WTC11 (cell line): ENCODE data around the gene CLDN8.

Experiments used
- CREB1 ChIP-seq: sonication (generic); formaldehyde crosslinking; IDR thresholded peaks from 2 replicates; pipeline ENCODE4 v1.8.0; 2023; ENCODE audit warnings: mild to moderate bottlenecking, missing genetic modification reagents
- ESRRA ChIP-seq: sonication (generic); formaldehyde crosslinking; IDR thresholded peaks from 2 replicates; pipeline ENCODE4 v1.8.1; 2022; ENCODE audit warnings: mild to moderate bottlenecking, missing genetic modification reagents, borderline replicate concordance
- JAZF1 ChIP-seq: fragments of 250-450 bp; sonication (Bioruptor Pico); IDR thresholded peaks from 2 replicates; pipeline ENCODE4 v1.9.0; 2021; ENCODE audit warnings: moderate library complexity, mild to moderate bottlenecking, inconsistent platforms
- MXD4 ChIP-seq: fragments of 250-450 bp; sonication (Bioruptor Pico); IDR thresholded peaks from 2 replicates; pipeline ENCODE4 v1.8.0; 2021; ENCODE audit warnings: mild to moderate bottlenecking, moderate library complexity, borderline replicate concordance
- NR2C2 ChIP-seq: sonication (generic); formaldehyde crosslinking; IDR thresholded peaks from 2 replicates; pipeline ENCODE4 v1.8.0; 2022; ENCODE audit warnings: mild to moderate bottlenecking, missing genetic modification reagents
- SP1 ChIP-seq: sonication (generic); formaldehyde crosslinking; conservative IDR thresholded peaks from 2 replicates; pipeline ENCODE4 v1.8.1; 2022; ENCODE audit warnings: missing genetic modification reagents
- TCF7 ChIP-seq: sonication (generic); formaldehyde crosslinking; IDR thresholded peaks from 2 replicates; pipeline ENCODE4 v1.8.0; 2022; ENCODE audit warnings: mild to moderate bottlenecking, low read depth, missing genetic modification reagents, moderate library complexity
- TP53 ChIP-seq: sonication (generic); formaldehyde crosslinking; IDR thresholded peaks from 2 replicates; pipeline ENCODE4 v1.8.1; 2023; ENCODE audit warnings: mild to moderate bottlenecking, missing genetic modification reagents
- ZNF138 ChIP-seq: sonication (generic); formaldehyde crosslinking; conservative IDR thresholded peaks from 2 replicates; pipeline ENCODE4 v1.8.1; 2022; ENCODE audit warnings: mild to moderate bottlenecking, moderate library complexity, missing genetic modification reagents
- TF ChIP-seq, protein P1 (sequence below): sonication (generic); formaldehyde crosslinking; IDR thresholded peaks from 2 replicates; pipeline ENCODE4 v1.8.0; 2022; ENCODE audit warnings: mild to moderate bottlenecking, missing genetic modification reagents
- TF ChIP-seq, protein P2 (sequence below): fragments of 200-600 bp; IDR thresholded peaks from 2 replicates; pipeline ENCODE4 v1.8.0; 2022; ENCODE audit warnings: antibody characterized with exemption
- TF ChIP-seq, protein P3 (sequence below): sonication (generic); formaldehyde crosslinking; IDR thresholded peaks from 2 replicates; pipeline ENCODE4 v1.8.1; 2022; ENCODE audit warnings: mild to moderate bottlenecking, missing genetic modification reagents, moderate library complexity, borderline replicate concordance
- TF ChIP-seq, protein P4 (sequence below): fragments of 250-450 bp; sonication (Bioruptor Pico); IDR thresholded peaks from 2 replicates; pipeline ENCODE4 v2.1.2; 2022; ENCODE audit warnings: mild to moderate bottlenecking, moderate library complexity

DNA sequence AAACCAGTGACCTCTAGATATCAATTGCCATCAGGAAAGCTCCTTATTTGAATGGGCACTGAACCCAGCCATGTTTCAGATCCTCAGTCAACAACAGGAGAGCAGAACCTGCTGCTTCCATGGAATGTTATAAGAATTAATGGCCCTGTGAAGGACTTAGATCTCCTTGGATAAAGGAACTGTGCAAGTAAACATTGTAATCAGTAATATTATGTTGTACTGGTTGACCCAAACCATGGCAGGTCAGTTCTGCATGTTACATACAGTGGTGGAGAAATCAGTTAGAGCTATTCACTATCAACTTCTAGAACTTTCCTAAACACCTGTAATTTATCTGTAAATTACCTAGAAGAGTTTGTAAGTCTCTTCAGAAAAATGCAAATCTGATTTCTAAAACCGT, 11.2 kb upstream of the CLDN8 start:
- TF ChIP-seq, protein P1, sequence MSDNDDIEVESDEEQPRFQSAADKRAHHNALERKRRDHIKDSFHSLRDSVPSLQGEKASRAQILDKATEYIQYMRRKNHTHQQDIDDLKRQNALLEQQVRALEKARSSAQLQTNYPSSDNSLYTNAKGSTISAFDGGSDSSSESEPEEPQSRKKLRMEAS (CRISPR knock-in tag), result no peak
- TF ChIP-seq NR2C2 (CRISPR knock-in tag), result no peak
- no peak for TF ChIP-seq MXD4 (CRISPR knock-in tag)
- no peak for TF ChIP-seq CREB1 (CRISPR knock-in tag)
- TF ChIP-seq, protein P2, sequence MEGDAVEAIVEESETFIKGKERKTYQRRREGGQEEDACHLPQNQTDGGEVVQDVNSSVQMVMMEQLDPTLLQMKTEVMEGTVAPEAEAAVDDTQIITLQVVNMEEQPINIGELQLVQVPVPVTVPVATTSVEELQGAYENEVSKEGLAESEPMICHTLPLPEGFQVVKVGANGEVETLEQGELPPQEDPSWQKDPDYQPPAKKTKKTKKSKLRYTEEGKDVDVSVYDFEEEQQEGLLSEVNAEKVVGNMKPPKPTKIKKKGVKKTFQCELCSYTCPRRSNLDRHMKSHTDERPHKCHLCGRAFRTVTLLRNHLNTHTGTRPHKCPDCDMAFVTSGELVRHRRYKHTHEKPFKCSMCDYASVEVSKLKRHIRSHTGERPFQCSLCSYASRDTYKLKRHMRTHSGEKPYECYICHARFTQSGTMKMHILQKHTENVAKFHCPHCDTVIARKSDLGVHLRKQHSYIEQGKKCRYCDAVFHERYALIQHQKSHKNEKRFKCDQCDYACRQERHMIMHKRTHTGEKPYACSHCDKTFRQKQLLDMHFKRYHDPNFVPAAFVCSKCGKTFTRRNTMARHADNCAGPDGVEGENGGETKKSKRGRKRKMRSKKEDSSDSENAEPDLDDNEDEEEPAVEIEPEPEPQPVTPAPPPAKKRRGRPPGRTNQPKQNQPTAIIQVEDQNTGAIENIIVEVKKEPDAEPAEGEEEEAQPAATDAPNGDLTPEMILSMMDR, result no peak
- TF ChIP-seq SP1 (CRISPR knock-in tag), result no peak
- no peak for TF ChIP-seq TP53 (CRISPR knock-in tag)
- no peak for TF ChIP-seq JAZF1 (CRISPR knock-in tag)
- TF ChIP-seq ESRRA (CRISPR knock-in tag), result no peak
- TF ChIP-seq TCF7 (CRISPR knock-in tag), result no peak
- TF ChIP-seq, protein P3, sequence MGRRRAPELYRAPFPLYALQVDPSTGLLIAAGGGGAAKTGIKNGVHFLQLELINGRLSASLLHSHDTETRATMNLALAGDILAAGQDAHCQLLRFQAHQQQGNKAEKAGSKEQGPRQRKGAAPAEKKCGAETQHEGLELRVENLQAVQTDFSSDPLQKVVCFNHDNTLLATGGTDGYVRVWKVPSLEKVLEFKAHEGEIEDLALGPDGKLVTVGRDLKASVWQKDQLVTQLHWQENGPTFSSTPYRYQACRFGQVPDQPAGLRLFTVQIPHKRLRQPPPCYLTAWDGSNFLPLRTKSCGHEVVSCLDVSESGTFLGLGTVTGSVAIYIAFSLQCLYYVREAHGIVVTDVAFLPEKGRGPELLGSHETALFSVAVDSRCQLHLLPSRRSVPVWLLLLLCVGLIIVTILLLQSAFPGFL (CRISPR knock-in tag), result no peak
- no peak for TF ChIP-seq ZNF138 (CRISPR knock-in tag)
- TF ChIP-seq, protein P4, sequence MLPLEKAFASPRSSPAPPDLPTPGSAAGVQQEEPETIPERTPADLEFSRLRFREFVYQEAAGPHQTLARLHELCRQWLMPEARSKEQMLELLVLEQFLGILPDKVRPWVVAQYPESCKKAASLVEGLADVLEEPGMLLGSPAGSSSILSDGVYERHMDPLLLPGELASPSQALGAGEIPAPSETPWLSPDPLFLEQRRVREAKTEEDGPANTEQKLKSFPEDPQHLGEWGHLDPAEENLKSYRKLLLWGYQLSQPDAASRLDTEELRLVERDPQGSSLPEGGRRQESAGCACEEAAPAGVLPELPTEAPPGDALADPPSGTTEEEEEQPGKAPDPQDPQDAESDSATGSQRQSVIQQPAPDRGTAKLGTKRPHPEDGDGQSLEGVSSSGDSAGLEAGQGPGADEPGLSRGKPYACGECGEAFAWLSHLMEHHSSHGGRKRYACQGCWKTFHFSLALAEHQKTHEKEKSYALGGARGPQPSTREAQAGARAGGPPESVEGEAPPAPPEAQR (CRISPR knock-in tag), result no peak
